ENCODE results near the gene TERB2.
"Not testable (repeated sequence)": the region's sequence is repeated elsewhere in the genome, so short reads cannot be mapped to it uniquely, and the experiment has no call there.

The TERB2 gene

DNA sequence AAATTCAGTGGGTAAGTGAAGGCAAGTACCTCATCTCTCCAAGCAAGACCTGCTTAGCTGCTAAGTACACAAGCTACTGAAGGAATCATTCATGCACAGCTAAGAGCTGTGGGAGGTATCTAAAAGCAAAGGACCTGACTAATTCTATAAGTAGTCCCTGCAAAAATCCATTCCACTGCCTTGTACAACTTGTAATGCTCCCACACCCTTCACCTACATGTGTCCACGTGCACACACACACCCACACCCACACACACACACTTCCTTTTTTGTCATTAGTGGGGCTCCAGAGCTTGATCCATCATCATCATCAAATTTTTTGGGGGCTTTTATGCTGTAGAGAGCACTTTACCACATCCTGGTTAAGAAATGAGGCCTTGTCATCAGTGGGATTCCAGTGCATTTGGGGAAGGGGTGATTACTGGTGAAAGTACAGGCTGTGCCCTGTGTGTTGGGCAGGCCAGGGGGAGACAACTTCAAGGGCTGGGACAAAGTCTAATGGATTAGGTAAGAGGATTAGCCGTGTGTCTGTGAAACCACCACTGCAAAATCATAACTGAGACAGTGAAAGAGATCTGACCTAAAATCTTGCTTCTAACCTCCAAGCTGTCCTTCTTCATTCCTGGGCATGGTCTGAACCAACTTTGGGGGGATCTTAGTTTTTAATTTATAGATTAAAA, 47.4 kb downstream of the TERB2 start:
- not testable (repeated sequence) for DNase-seq

- DNase-seq: not testable (repeated sequence)
Measured at GRCh38 chr15:45004590-45005175, 48.2 kb downstream of the TERB2 start.

DNA sequence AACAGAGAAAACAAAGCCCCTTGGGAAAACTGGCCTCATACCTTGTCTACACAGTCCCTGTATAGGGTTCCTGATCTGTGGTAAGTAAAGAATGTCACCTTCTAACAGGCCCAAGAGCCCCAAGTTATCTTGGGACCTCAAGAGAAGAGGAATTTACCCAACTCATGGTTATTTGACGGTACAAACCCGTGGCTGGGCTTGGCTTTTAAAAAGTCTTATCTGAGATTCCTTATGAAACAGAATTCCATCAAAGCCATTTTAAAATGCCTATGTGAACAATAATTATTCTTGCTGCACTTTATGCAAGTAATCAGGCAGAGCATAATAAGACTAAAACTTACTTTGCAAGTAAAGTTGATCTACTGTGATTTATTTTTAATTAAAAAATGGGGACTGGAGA, 52.6 kb downstream of the TERB2 start:
- DNase-seq: no peak

DNA sequence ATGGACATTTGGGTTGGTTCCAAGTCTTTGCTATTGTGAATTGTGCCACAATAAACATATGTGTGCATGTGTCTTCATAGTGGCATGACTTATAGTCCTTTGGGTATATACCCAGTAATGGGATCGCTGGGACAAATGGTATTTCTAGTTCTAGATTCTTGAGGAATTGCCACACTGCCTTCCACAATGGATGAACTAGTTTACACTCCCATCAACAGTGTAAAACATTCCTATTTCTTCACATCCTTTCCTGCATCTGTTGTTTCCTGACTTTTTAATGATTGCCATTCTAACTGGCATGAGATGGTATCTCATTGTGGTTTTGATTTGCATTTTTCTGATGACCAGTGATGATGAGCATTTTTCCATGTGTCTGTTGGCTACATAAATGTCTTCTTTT, 58.6 kb downstream of the TERB2 start:
- not testable (repeated sequence) for DNase-seq

DNA sequence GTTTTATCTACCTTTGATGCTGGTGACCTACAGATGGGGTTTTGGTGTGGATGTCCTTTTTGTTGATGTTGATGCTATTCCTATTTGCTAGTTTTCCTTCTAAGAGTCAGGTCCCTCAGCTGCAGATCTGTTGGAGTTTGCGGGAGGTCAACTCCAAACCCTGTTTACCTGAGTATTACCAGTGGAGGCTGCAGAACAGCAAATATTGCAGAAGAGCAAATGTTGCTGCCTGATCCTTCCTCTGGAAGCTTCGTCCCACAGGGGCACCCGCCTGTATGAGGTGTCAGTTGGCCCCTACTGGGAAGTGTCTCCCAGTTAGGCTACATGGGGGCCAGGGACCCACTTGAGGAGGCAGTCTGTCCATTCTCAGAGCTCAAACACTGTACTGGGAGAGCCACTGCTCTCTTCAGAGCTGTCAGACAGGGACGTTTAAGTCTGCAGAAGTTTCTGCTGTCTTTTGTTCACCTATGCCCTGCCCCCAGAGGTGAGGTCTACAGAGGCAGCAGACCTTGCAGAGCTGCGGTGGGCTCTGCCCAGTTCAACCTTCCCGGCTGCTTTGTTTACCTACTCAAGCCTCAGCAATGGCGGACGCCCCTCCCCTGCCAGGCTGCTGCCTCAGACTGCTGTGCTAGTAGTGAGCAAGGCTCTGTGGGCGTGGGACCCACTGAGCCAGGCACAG, 63.9 kb downstream of the TERB2 start:
- not testable (repeated sequence) for DNase-seq

DNA sequence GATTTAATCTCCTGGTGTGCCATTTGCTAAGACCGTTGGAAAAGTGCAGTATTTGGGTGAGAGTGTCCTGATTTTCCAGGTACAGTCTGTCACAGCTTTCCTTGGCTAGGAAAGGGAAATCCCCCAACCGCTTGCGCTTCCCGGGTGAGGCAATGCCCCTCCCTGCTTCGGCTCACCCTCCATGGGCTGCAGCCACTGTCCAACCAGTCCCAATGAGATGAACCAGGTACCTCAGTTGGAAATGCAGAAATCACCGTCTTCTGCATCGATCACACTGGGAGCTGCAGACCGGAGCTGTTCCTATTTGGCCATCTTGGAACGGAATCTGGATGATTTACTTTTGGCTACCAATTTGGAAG, 64.4 kb downstream of the TERB2 start:
- DNase-seq: not testable (repeated sequence)

GRCh38 chr15:45021348-45021747, 64.9 kb downstream of the TERB2 start:
- no peak for DNase-seq

- peak; percentile 67 for DNase-seq
Measured at GRCh38 chr15:45022871-45023658, 66.6 kb downstream of the TERB2 start, which contains the start of gene SORD. SORD (plus strand) TSS chr15:45023195; CDS start chr15:45023284, 89 bp downstream.

GRCh38 chr15:45023659-45024225, 67.3 kb downstream of the TERB2 start:
- DNase-seq: no peak

DNA sequence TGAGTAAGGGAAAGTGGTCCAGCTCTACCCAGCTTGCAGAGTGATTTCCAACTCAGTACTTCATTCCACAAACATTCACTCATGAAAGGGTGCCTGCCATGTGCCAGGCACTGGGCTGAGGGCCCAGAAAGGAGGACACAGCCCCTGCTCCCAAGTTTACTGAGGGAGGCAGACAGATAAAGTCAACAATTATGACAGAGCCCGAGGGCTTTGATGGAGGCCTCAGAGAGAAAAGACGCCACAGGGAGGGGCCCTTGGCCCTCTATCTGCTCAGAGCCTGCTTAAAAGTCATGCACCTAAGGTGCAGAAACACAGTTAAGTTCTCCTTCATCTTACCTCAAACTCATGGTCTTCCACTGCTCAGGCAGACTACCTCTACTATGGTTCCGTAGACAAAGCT, 68.2 kb downstream of the TERB2 start:
- not testable (repeated sequence) for DNase-seq

DNA sequence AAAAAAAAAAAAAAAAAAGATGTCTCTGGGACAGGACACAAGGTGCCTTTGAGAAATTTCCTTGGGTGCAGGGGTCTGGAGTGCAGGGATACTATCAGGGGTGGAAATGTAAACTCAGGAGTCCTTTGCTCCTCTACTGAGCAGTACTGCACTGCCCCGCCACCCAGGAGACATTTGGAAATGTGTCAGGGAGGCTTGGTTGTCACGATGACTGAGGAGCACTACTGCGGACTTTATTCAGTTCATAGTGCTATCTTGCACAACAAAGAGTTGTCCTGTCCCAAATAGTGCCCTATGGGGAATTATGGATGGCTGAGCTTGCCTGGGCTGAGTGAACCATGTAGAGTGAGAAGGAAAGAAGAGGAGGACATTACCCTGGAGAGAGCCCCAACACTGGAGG, 69.1 kb downstream of the TERB2 start:
- DNase-seq: not testable (repeated sequence)

GRCh38 chr15:45026651-45027190, 70.2 kb downstream of the TERB2 start:
- no peak for DNase-seq

DNA sequence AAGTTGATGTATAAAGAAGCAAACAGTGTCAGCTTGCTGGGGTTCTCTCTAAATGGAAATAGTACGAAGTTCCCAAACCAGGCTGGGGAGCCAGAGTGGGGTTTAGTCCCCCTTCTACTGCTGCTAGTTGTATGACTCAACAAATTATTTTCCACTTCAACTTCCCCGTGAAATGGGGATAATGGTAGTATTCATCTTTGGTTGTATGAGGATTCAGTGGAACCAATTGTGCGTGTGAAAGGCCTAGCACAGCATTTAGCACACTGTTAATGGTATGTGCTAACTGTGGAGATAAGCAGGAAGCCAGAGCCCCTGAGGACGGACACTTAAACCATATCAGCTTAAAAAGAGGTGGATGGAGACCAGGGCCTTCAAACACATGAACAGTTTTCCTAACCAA, 70.7 kb downstream of the TERB2 start:
- DNase-seq: no peak

All from NCI-H2081 treated with DMSO at 0.1 percent for 48 hours (cell line).